GM23248 (cell line): Measurements from ENCODE around the gene INTS4.

Experiments used
- EZH2 ChIP-seq: fragments of 200-600 bp; sonication (generic); IDR thresholded peaks from 2 replicates; pipeline ENCODE4 v1.6.1; 2018; ENCODE audit warnings: antibody characterized with exemption, mild to moderate bottlenecking; ENCODE audit not compliant: insufficient read depth, poor library complexity, severe bottlenecking
- EZH2phosphoT487 ChIP-seq: fragments of 200-600 bp; sonication (generic); IDR thresholded peaks from 2 replicates; pipeline ENCODE4 v1.6.1; 2018; ENCODE audit warnings: antibody characterized with exemption, moderate library complexity, mild to moderate bottlenecking, low read depth; ENCODE audit not compliant: insufficient read depth

DNA sequence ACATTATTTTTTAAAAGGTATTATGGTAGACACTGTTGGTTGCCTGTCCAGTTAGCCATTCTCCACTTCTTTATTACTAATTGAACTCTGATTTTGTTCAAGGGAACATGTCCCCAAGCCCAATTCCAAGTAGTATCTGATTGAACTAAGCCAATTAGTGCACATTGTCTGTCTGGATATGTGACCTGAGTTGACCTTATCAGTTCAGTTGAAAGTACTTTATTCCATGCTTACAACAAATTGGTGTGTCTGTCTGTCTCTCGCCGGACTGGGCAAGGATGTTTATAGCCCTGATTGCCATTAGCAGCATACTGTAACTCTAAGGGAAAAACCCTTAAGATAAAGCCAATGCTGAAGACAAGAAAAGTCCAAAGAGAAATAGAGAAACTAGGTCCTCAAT, 85.6 kb downstream of the INTS4 start:
- TF ChIP-seq EZH2phosphoT487 (no peak), EZH2 (no peak)
